GM12874 (cell line): Measurements from ENCODE around the gene RPH3AL.

Experiments used
- CTCF ChIP-seq: IDR thresholded peaks from 2 replicates; pipeline ENCODE4 v1.5.1; 2011; ENCODE audit warnings: low read depth, mild to moderate bottlenecking, control low read depth, low read length, moderate library complexity; ENCODE audit not compliant: insufficient read depth

Gene RPH3AL

GRCh38 chr17:290626-291025 lies 62.0 kb downstream of the RPH3AL start:
- TF ChIP-seq CTCF, result no peak

- no peak for TF ChIP-seq CTCF
Measured at GRCh38 chr17:290121-290521, 62.5 kb downstream of the RPH3AL start.

DNA sequence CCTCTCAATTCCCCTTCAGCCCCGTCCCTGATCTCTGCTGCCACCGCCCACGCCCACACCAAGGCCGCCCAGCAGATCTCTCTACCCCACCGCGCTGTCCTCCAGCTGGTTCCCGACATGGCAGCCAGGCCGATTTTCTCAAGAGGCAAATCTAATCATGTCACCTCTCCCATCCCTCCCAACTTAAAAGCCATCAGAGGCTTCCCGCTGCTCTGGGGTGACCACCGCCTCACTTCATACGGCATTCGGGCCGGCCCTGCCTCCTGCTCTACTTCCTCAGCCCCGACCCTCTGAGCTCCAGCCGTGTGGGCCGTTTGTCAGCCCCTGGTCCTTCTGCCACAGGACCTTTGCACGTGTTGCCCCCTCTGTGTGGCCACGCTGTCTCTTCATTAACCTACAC lies 63.2 kb downstream of the RPH3AL start:
- no peak for TF ChIP-seq CTCF

- no peak for TF ChIP-seq CTCF
Measured at GRCh38 chr17:288802-289356, 63.7 kb downstream of the RPH3AL start.

- TF ChIP-seq CTCF, result no peak
Measured at GRCh38 chr17:286571-286970, 66.0 kb downstream of the RPH3AL start.

GRCh38 chr17:285751-286422 lies 66.7 kb downstream of the RPH3AL start:
- no peak for TF ChIP-seq CTCF

DNA sequence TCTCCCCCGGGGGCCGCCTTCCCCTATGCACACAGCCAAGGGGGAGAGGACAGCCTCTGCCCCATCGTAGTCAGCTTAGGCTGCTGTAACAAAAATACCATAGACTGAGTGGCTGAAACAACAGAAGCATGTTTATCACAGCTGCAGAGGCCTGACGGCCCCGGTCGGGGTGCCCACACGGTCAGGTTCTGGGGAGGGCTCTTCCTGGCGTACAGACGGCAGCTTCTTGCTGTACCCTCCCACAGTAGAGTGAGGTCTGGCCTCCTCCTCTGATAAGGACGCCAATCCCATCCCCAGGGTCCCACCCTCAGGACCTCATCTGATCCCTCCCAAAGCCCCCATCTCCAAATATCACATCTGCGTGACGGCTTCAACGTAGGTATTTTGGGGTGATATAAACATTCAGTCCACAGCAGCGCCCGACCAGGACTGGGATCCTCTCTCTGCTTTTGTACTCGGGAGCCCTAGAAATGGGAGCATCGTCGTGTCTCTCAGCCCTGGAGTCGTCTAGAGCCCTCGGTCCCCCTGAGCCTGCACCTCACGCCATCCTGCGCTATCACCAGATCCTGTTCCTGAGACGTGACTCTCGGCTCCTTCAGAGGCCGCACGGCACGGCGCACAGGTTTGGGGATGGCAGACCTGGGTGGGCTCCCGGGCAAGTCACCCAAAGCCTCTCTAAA lies 67.8 kb downstream of the RPH3AL start:
- TF ChIP-seq CTCF, result no peak
